ENCODE data around the gene NPL.

DNA sequence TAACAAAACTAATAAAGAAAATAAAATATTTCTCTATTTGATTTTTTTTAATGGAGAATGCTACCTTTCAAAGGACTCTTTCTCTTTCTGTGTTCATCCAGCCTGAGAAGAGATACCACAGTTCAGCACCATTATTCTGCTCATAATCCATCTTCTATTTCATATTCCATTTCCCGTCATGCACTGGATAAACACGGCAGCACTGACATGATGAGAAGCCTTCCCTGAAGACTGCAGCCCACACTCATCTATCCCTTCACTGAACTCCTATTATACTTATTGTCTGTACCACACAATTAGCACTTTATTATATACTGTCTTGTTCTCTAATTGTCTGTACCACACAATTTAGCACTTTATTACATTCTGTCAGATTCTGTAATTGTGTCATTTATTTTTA, 10.7 kb upstream of the NPL start:
- no peak for TF ChIP-seq POLR2A (IDR thresholded peaks at IDR 0.05; ENCODE audit: low read length)
- no peak for TF ChIP-seq GATA1 (IDR thresholded peaks at IDR 0.05; ENCODE audit: low read depth, low read length)

Data from erythroblast (primary cell).